Kidney (tissue), 14 donors: Measurements from ENCODE around the gene RCAN1. TPM values are rescaled to one million over a fixed set of nuclear protein-coding genes. Genes with fewer than 3 reads are reported as not detected.

ENCODE experiments used
- DNase-seq, 5 donors: peaks; one replicate each; pipeline ENCODE4 v3.0.0-alpha.2; 2013 to 2020
- FAIRE-seq: peaks from 2 replicates; lab custom pipeline; 2012; peaks lifted over from hg19 to GRCh38; lab: Jason Lieb, UNC
- H3K27ac ChIP-seq, 2 donors: one replicate each; pipeline ENCODE4 v1.7.0; 2013; ENCODE audit warnings: low read depth in 2 of 2, low read length in 2 of 2, inconsistent platforms in 1 of 2
- H3K27me3 ChIP-seq: one replicate; pipeline ENCODE4 v1.7.1; 2013; ENCODE audit warnings: low read length, inconsistent platforms; ENCODE audit not compliant: control insufficient read depth, insufficient read depth
- H3K36me3 ChIP-seq, 3 donors: one replicate each; pipeline versions ENCODE4 v1.7.0 to v1.7.1; 2013; ENCODE audit warnings: low read length in 3 of 3, control low read depth in 1 of 3, inconsistent platforms in 1 of 3; ENCODE audit not compliant: insufficient read depth in 3 of 3, control insufficient read depth in 2 of 3
- H3K4me1 ChIP-seq, 3 donors: one replicate each; pipeline versions ENCODE4 v1.7.0 to v1.7.1; 2013; ENCODE audit warnings: low read length in 3 of 3, inconsistent platforms in 1 of 3, low read depth in 1 of 3; ENCODE audit not compliant: control insufficient read depth in 2 of 3, insufficient read depth in 2 of 3
- H3K4me3 ChIP-seq, 3 donors: one replicate each; pipeline versions ENCODE4 v1.7.0 to v1.8.1; 2013; ENCODE audit warnings: low read length in 3 of 3, control low read depth in 1 of 3, inconsistent platforms in 1 of 3
- H3K9ac ChIP-seq, 3 donors: one replicate each; pipeline versions ENCODE4 v1.7.0 to v1.7.1; 2013; ENCODE audit warnings: low read length in 3 of 3, control low read depth in 1 of 3, inconsistent platforms in 1 of 3
- H3K9me3 ChIP-seq, 3 donors: one replicate each; pipeline versions ENCODE4 v1.7.0 to v1.7.1; 2013; ENCODE audit warnings: low read length in 3 of 3, control low read depth in 1 of 3, inconsistent platforms in 1 of 3; ENCODE audit not compliant: control insufficient read depth in 2 of 3, insufficient read depth in 1 of 3
- intact Hi-C: fragments of 100-400 bp; cut with DNase I; formaldehyde crosslinking; loops from one replicate; pipeline ENCODE4 v1.11.1; 2022
- polyA plus RNA-seq: library from polyadenylated mRNA; stranded (reverse); fragments of 350-450 nt; fragmentation: Illumina TruSeq; extraction: RNeasy Lipid Tissue Mini Kit (QIAGEN cat#74804); gene quantifications from one replicate; pipeline ENCODE4 v1.2.3, GENCODE V29; 2014; ENCODE audit warnings: low read depth, low replicate concordance; ENCODE audit not compliant: insufficient read depth
- total RNA-seq: library from RNA; stranded (reverse); fragmentation: NEBNext Ultra II Directional; extraction: Animal tissue kit (Norgen Biotek cat#: 25700); gene quantifications from one replicate; pipeline ENCODE4 v1.2.1, GENCODE V29; 2021
- TF ChIP-seq, protein P1 (sequence below): IDR thresholded peaks from 3 replicates; pipeline ENCODE4 v1.5.1; 2012; ENCODE audit warnings: mild to moderate bottlenecking, moderate library complexity, borderline replicate concordance; ENCODE audit not compliant: insufficient read depth; ENCODE audit errors: extremely low read depth
- donor health status: control.
- donor health status: control.
- donor health status: control.
- donor health status: control.
- donor health status: control.
- donor health status: DM: yes; HTN: yes; CAD: no.
- donor health status: Normal renal cell carcinoma (clear cell type).

Gene RCAN1
- total and polyA plus RNA-seq, 2 donors from 2014 or later: 31.3 to 55.3 TPM

DNA sequence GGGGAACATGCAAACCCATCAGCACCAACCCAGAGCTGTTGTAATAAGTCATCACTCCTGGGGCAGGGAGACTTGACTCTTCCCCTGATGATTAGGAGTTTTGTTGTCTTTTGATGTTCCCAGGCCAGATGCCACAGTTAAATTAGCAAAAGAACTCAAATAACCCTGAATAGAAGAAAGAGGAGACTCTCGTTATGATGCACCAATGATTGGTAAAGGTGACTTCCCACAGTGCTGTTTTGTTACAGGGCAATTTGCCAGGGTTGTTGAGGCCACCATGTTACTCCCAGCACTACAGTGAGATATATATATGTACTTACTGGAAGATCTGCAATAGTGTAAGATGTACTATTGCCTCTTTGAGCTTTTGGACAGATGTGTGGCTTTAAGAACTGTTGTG is 24.3 kb upstream of the RCAN1 start:
- FAIRE-seq: no peak
- H3K9ac ChIP-seq: no peak overlapping the region
- TF ChIP-seq, protein P1, sequence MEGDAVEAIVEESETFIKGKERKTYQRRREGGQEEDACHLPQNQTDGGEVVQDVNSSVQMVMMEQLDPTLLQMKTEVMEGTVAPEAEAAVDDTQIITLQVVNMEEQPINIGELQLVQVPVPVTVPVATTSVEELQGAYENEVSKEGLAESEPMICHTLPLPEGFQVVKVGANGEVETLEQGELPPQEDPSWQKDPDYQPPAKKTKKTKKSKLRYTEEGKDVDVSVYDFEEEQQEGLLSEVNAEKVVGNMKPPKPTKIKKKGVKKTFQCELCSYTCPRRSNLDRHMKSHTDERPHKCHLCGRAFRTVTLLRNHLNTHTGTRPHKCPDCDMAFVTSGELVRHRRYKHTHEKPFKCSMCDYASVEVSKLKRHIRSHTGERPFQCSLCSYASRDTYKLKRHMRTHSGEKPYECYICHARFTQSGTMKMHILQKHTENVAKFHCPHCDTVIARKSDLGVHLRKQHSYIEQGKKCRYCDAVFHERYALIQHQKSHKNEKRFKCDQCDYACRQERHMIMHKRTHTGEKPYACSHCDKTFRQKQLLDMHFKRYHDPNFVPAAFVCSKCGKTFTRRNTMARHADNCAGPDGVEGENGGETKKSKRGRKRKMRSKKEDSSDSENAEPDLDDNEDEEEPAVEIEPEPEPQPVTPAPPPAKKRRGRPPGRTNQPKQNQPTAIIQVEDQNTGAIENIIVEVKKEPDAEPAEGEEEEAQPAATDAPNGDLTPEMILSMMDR: no peak
- no peaks in the 10 kb centered on the region for H3K36me3 ChIP-seq
- H3K9me3 ChIP-seq: no peaks in the 10 kb centered on the region
- H3K27me3 ChIP-seq: no peaks in the 10 kb centered on the region
- H3K27ac ChIP-seq: no peak overlapping the region
- no peak for DNase-seq
- intact Hi-C loops: no loop called here
- H3K4me3 ChIP-seq: no peak overlapping the region
- H3K4me1 ChIP-seq: no peaks in the 10 kb centered on the region

DNA sequence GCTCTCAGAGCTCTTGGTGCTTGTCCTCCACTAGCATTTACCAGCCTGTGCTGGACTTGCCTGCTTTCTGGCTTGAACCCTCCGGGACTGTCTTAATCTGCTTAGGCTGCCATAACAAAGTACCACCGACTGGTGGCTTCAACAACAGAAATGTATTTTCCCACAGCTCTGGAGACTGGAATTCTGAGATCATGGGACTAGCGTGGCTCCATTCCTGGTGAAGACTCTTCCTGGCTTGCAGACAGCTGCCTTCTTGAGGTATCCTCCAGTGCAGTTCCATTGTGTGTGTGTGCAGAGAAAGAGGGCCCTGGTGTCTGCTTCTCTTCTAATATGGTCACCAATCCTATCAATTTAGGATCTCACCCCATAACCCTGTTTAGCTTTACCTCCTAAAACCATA is 22.0 kb upstream of the RCAN1 start:
- no peak for FAIRE-seq
- TF ChIP-seq, protein P1: no peak
- intact Hi-C loops: no loop called here
- Histone ChIP-seq H3K9ac (no peak overlapping the region), H3K36me3 (no peaks in the 10 kb centered on the region), H3K4me1 (no peaks in the 10 kb centered on the region), H3K4me3 (no peak overlapping the region), H3K9me3 (no peaks in the 10 kb centered on the region), H3K27me3 (no peaks in the 10 kb centered on the region), H3K27ac (no peak overlapping the region)
- no peak for DNase-seq

DNA sequence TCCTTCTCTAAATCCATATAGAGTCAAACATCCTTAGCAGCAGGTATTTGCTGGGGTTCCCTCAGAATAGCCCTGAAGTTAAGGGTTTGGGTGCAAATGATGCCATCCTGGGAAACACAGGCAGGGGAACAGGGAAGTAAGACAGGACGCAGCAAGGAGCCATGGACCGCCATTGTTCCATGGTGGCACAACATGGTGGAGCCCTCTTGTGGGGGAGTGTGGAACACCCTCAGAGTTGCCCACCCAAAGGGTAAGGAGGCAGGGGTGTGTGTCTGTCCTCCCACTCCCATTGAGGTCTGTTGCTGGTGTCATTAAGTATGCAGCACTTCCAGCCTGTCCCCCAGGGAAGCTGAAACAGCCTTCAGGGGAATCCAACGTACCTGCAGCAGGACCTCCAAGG is 20.4 kb upstream of the RCAN1 start:
- intact Hi-C loops: no loop called here
- no peak for FAIRE-seq

More for the DNA sequence above, 20.4 kb upstream of the RCAN1 start:
- TF ChIP-seq, protein P1: no peak
- Histone ChIP-seq H3K9ac (no peak overlapping the region), H3K9me3 (no peaks in the 10 kb centered on the region), H3K4me1 (no peaks in the 10 kb centered on the region), H3K27me3 (no peaks in the 10 kb centered on the region), H3K36me3 (no peaks in the 10 kb centered on the region), H3K4me3 (no peak overlapping the region), H3K27ac (no peak overlapping the region)
- no peak for DNase-seq
